HG03066 (cell line): ENCODE measurements around the gene FCN1.
"Not testable (repeated sequence)": the region's sequence is repeated elsewhere in the genome, so short reads cannot be mapped to it uniquely, and the experiment has no call there.

ENCODE experiments used
- ATAC-seq: cut with Tn5 transposase; IDR thresholded peaks from one replicate; pipeline ENCODE4 v1.9.1; 2021; ENCODE audit warnings: low read depth; ENCODE audit not compliant: unreplicated experiment

FCN1 gene

GRCh38 chr9:134917431-134918373, at the start of gene FCN1:
TSS of gene FCN1 (minus strand) at chr9:134917912. CDS start at chr9:134917871, 41 bp downstream.
- no peak for ATAC-seq

- no peak for ATAC-seq
Observed at GRCh38 chr9:134966697-134967546, 49.2 kb upstream of the FCN1 start.

- ATAC-seq, result no peak
Observed at GRCh38 chr9:134966270-134966669, 48.6 kb upstream of the FCN1 start.

- ATAC-seq, result no peak
Observed at GRCh38 chr9:134965851-134966250, 48.1 kb upstream of the FCN1 start.

GRCh38 chr9:134965411-134965810, 47.7 kb upstream of the FCN1 start:
- ATAC-seq, result no peak

GRCh38 chr9:134964271-134965055, 46.8 kb upstream of the FCN1 start:
- no peak for ATAC-seq

DNA sequence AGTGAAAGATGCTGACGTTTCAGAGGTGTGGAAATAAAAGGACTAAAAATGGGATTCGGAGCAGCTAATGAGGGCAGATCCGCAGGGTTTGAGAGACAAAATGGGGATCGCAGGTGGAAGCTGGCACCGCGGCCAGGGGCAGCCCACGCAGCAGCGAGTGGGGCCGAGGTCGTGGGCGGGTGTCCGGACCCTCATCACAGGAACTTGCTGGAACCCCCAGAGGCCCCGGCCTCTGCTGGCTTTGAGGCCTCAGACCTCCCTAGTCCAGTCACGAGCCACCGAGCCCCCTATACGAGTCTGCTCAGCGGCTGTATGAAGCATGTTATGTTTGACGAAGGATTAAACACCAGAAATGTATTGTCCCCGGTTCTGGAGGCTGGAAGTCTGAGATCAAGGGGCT, 45.8 kb upstream of the FCN1 start:
- ATAC-seq, result no peak

DNA sequence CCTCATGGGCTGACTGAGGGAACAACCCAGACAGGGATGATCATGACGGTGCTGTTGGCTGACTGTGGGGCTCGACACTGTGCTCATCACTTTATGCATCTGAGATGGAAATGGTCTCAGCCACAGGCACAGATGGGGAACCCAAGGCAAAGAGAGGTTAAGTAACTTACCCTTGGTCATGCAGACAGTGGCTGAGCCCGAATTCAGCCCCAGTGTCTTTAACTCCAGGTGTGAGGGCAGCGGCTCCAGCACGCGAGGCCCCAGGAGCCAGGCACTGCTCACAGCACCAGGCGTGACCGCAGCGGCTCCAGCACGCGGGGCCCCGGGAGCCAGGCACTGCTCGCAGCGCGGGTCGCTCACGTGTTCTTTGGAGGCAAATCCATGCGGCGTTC, 45.3 kb upstream of the FCN1 start:
- ATAC-seq, result no peak

GRCh38 chr9:134962065-134962972, 44.6 kb upstream of the FCN1 start:
- no peak for ATAC-seq

- no peak for ATAC-seq
Observed at GRCh38 chr9:134961331-134962064, 43.8 kb upstream of the FCN1 start.

DNA sequence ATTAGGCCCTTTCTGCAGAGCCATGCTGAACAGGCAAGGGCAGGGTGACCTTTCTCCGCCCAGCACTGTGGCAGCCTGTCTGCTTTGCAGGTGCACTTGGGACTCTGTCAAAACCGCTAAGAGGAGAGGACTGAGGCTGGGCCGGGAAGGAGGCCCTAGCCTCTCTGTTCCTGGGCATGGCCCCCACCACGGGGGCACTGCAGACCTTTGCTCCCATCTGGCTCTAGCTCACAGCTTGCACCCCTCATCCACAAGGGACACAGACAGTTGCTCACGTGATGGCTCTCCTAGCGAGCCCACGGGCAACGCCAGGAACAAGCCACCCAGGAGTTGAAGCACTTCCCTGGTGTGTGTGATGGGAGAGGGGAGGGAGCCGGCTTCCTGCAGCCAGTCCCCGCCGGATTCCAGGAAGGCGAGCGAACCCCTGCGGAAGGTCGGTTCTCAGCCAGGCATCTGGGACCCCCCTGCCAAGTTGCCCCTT, 43.0 kb upstream of the FCN1 start:
- ATAC-seq, result no peak

- ATAC-seq, result no peak
Observed at GRCh38 chr9:134959971-134960310, 42.2 kb upstream of the FCN1 start.

GRCh38 chr9:134959126-134959970, 41.6 kb upstream of the FCN1 start:
- ATAC-seq, result no peak

DNA sequence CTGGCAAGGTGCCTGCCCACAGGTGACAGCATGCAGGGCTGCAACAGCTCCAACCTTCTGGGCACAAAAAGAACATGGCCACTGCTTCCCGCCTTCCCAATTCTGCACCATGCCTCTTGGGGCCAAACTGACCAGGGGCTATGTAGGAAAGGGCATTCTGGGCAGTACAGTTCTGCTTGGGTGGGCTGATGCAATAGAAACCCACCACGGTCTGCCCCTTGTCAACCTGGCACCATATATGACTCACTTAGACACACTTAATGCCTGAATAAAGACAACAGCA, 40.2 kb upstream of the FCN1 start:
- ATAC-seq, result no peak

- no peak for ATAC-seq
Observed at GRCh38 chr9:134957165-134957944, 39.6 kb upstream of the FCN1 start.

GRCh38 chr9:134956387-134956786, 38.7 kb upstream of the FCN1 start:
- not testable (repeated sequence) for ATAC-seq

DNA sequence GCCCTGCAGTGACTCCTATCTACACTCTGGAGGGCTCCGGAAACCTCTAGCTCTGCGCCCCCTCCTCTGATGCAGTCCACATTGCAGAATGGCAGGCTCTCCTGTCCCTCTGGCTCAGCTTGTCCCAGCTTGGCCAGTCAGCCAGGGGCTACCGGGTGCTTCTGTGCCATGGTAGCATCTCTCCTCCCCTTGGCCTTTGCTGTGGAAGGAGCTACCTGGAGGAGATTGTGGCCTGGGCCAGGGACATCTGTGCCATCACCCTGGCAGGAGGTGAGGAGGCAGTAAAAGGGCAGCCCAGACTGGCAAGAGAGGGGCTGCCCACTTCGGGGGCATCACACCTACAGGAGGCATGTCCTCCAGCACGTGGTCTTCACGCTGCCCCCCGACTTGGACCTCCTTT, 38.1 kb upstream of the FCN1 start:
- ATAC-seq, result no peak

DNA sequence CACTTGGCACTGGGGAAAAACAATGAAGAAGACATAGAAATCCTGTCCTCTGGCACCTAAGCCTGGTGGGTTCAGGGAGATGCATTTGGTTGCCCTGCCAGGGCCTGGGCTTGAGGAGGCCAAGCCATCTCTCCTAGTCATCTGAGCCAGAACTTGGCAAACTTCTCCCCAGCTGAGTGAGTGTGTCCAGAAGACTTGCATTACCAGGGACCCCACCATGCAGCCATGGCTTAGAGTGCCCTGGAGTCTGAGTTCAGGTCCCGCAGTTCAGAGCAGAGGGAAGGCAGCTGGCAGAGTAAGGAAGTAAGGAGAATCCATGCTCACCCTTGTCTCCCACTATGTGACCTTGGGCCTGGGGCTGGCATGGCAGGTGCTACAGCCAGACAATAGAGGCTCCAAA, 37.4 kb upstream of the FCN1 start:
- no peak for ATAC-seq
